Liver (tissue), 9 donors: ENCODE results near the gene FRMPD4. TPM values are rescaled to one million over a fixed set of nuclear protein-coding genes. Genes with fewer than 3 reads are reported as not detected.

ENCODE experiments used
- DNase-seq: peaks from one replicate; pipeline ENCODE4 v3.0.0-alpha.2; 2017; ENCODE audit warnings: low spot score
- H3K27ac ChIP-seq, 2 donors: one replicate each; pipeline ENCODE4 v1.7.0; 2013; ENCODE audit warnings: inconsistent platforms in 2 of 2, low read length in 2 of 2, control low read depth in 1 of 2, low read depth in 1 of 2, mild to moderate bottlenecking in 1 of 2
- H3K27me3 ChIP-seq, 4 donors: one replicate each; pipeline versions ENCODE4 v1.6.1 to v1.7.0; 2013; ENCODE audit warnings: low read length in 3 of 4, inconsistent platforms in 1 of 4, mild to moderate bottlenecking in 1 of 4, moderate library complexity in 1 of 4; ENCODE audit not compliant: control insufficient read depth in 4 of 4, insufficient read depth in 4 of 4
- H3K36me3 ChIP-seq, 4 donors: one replicate each; pipeline versions ENCODE4 v1.6.1 to v1.7.0; 2013; ENCODE audit warnings: low read length in 3 of 4, mild to moderate bottlenecking in 3 of 4, low read depth in 1 of 4, moderate library complexity in 1 of 4; ENCODE audit not compliant: control insufficient read depth in 4 of 4, insufficient read depth in 3 of 4
- H3K4me1 ChIP-seq, 4 donors: one replicate each; pipeline versions ENCODE4 v1.6.1 to v1.7.0; 2013; ENCODE audit warnings: low read length in 3 of 4, mild to moderate bottlenecking in 3 of 4, moderate library complexity in 1 of 4; ENCODE audit not compliant: control insufficient read depth in 4 of 4, insufficient read depth in 4 of 4
- H3K4me3 ChIP-seq, 3 donors: one replicate each; pipeline versions ENCODE4 v1.6.1 to v1.7.0; 2013; ENCODE audit warnings: low read length in 3 of 3, control low read depth in 1 of 3, low read depth in 1 of 3, mild to moderate bottlenecking in 1 of 3
- H3K9ac ChIP-seq, 2 donors: one replicate each; pipeline ENCODE4 v1.7.0; 2013; ENCODE audit warnings: low read length in 2 of 2, mild to moderate bottlenecking in 2 of 2, moderate library complexity in 2 of 2, control low read depth in 1 of 2, low read depth in 1 of 2
- H3K9me3 ChIP-seq, 4 donors: one replicate each; pipeline versions ENCODE4 v1.6.1 to v1.7.0; 2013; ENCODE audit warnings: low read length in 3 of 4; ENCODE audit not compliant: control insufficient read depth in 4 of 4
- ATF3 ChIP-seq: IDR thresholded peaks from 2 replicates; pipeline ENCODE4 v1.6.1; 2016; ENCODE audit warnings: antibody characterized with exemption
- EGR1 ChIP-seq, 2 donors: IDR thresholded peaks; 2 replicates each; pipeline ENCODE4 v1.6.1; 2016 to 2018; ENCODE audit warnings: antibody characterized with exemption in 2 of 2, low read depth in 2 of 2
- FOXA1 ChIP-seq: IDR thresholded peaks from 2 replicates; pipeline ENCODE4 v1.6.1; 2016; ENCODE audit warnings: antibody characterized with exemption
- FOXA2 ChIP-seq: IDR thresholded peaks from 2 replicates; pipeline ENCODE4 v1.6.1; 2016; ENCODE audit warnings: antibody characterized with exemption
- GABPA ChIP-seq, 2 donors: IDR thresholded peaks in 1 of 2; conservative IDR thresholded peaks in 1 of 2; 2 replicates each; pipeline ENCODE4 v1.6.1; 2016; ENCODE audit warnings: antibody characterized with exemption in 2 of 2, mild to moderate bottlenecking in 1 of 2, moderate library complexity in 1 of 2
- HNF4A ChIP-seq, 2 donors: conservative IDR thresholded peaks; 2 replicates each; pipeline ENCODE4 v1.6.1; 2016; ENCODE audit warnings: antibody characterized with exemption in 2 of 2, mild to moderate bottlenecking in 2 of 2
- HNF4G ChIP-seq: IDR thresholded peaks from 2 replicates; pipeline ENCODE4 v1.6.1; 2016; ENCODE audit warnings: antibody characterized with exemption
- JUND ChIP-seq, 2 donors: IDR thresholded peaks; 2 replicates each; pipeline ENCODE4 v1.6.1; 2016; ENCODE audit warnings: antibody characterized with exemption in 2 of 2
- MAX ChIP-seq: IDR thresholded peaks from 2 replicates; pipeline ENCODE4 v1.6.1; 2016; ENCODE audit warnings: antibody characterized with exemption
- RAD21 ChIP-seq, 2 donors: IDR thresholded peaks; 2 replicates each; pipeline ENCODE4 v1.6.1; 2016; ENCODE audit warnings: antibody characterized with exemption in 2 of 2, mild to moderate bottlenecking in 2 of 2
- RXRA ChIP-seq, 2 donors: IDR thresholded peaks; 2 replicates each; pipeline ENCODE4 v1.6.1; 2017 to 2018; ENCODE audit warnings: antibody characterized with exemption in 2 of 2, mild to moderate bottlenecking in 1 of 2
- SP1 ChIP-seq: IDR thresholded peaks from 2 replicates; pipeline ENCODE4 v1.6.1; 2018; ENCODE audit warnings: antibody characterized with exemption, mild to moderate bottlenecking
- TAF1 ChIP-seq: conservative IDR thresholded peaks from 2 replicates; pipeline ENCODE4 v1.6.1; 2016; ENCODE audit warnings: antibody characterized with exemption, mild to moderate bottlenecking
- YY1 ChIP-seq: IDR thresholded peaks from 2 replicates; pipeline ENCODE4 v1.6.1; 2016; ENCODE audit warnings: antibody characterized with exemption, mild to moderate bottlenecking
- ZBTB33 ChIP-seq: IDR thresholded peaks from 2 replicates; pipeline ENCODE4 v1.6.1; 2016; ENCODE audit warnings: antibody characterized with exemption
- WGBS: extraction: QIAGEN DNeasy Blood & Tissue Kit; methylation state at CpG from one replicate; pipeline ENCODE4 v1.1.7; 2013; 5-methylcytosine and 5-hydroxymethylcytosine counted together
- polyA plus RNA-seq, 2 donors: library from polyadenylated mRNA; stranded (reverse) in 1 of 2; unstranded in 1 of 2; fragments of 200-250 nt in 1 of 2; fragments of >200 nt in 1 of 2; fragmentation: Nextera tagmentation in 1 of 2; extraction: Ambion mirVana in 1 of 2; gene quantifications; one replicate each; pipeline versions ENCODE4 v1.2.1 to v1.2.3, GENCODE V29; 2013 to 2015
- total RNA-seq, 2 donors: library from RNA; depleted of rRNA; stranded (reverse); fragments of >200 nt; gene quantifications; one replicate each; pipeline ENCODE4 v1.2.3, GENCODE V29; 2014
- TF ChIP-seq, protein P1 (sequence below): fragments of 150-350 bp; IDR thresholded peaks from 2 replicates; pipeline ENCODE4 v1.5.1; 2017; ENCODE audit warnings: improper control_type of control experiment, low read depth, low read length; ENCODE audit not compliant: missing input control
- TF ChIP-seq, protein P2 (sequence below): IDR thresholded peaks from 2 replicates; pipeline ENCODE4 v1.6.1; 2016; ENCODE audit warnings: antibody characterized with exemption, mild to moderate bottlenecking
- donor health status: healthy.
- donor health status: healthy.
- donor health status: healthy.
- donor health status: healthy.
- donor health status: healthy.

Gene FRMPD4
- total and polyA plus RNA-seq, 4 donors, result 0.01 to 0.08 (median 0.03) TPM; not detected in 1

GRCh38 chrX:12704706-12705105, 566.4 kb downstream of the FRMPD4 start:
- Histone ChIP-seq H3K4me1 (no peaks in the 10 kb centered on the region), H3K27me3 (no peaks in the 10 kb centered on the region), H3K9me3 (no peaks in the 10 kb centered on the region), H3K4me3 (no peak overlapping the region), H3K9ac (no peak overlapping the region), H3K27ac (no peak overlapping the region), H3K36me3 (no peaks in the 10 kb centered on the region)
- DNase-seq, result no peak
- TF ChIP-seq HNF4A (conservative IDR thresholded peaks at IDR 0.05) (no peak), JUND (IDR thresholded peaks at IDR 0.05) (no peak), EGR1 (IDR thresholded peaks at IDR 0.05; ENCODE audit: low read depth in 2 of 2) (no peak), FOXA2 (no peak), TAF1 (no peak), MAX (no peak), GABPA (IDR thresholded peaks at IDR 0.05 in 1 of 2, conservative IDR thresholded peaks at IDR 0.05 in 1 of 2) (no peak), RAD21 (IDR thresholded peaks at IDR 0.05) (no peak), ZBTB33 (no peak), ATF3 (no peak), YY1 (no peak)
- TF ChIP-seq, protein P1, sequence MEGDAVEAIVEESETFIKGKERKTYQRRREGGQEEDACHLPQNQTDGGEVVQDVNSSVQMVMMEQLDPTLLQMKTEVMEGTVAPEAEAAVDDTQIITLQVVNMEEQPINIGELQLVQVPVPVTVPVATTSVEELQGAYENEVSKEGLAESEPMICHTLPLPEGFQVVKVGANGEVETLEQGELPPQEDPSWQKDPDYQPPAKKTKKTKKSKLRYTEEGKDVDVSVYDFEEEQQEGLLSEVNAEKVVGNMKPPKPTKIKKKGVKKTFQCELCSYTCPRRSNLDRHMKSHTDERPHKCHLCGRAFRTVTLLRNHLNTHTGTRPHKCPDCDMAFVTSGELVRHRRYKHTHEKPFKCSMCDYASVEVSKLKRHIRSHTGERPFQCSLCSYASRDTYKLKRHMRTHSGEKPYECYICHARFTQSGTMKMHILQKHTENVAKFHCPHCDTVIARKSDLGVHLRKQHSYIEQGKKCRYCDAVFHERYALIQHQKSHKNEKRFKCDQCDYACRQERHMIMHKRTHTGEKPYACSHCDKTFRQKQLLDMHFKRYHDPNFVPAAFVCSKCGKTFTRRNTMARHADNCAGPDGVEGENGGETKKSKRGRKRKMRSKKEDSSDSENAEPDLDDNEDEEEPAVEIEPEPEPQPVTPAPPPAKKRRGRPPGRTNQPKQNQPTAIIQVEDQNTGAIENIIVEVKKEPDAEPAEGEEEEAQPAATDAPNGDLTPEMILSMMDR, result no peak
- WGBS, result 74% methylated on average over 7 of the region's 7 CpGs

GRCh38 chrX:12709047-12709446, 570.8 kb downstream of the FRMPD4 start:
- H3K4me3 ChIP-seq, result no peak overlapping the region
- no peak overlapping the region for H3K27ac ChIP-seq
- DNase-seq, result no peak
- TF ChIP-seq FOXA1, result no peak
- TF ChIP-seq TAF1, result no peak
- no peak for TF ChIP-seq RXRA (IDR thresholded peaks at IDR 0.05)
- no peak for TF ChIP-seq ATF3
- TF ChIP-seq, protein P1, result no peak
- TF ChIP-seq HNF4G, result no peak
- TF ChIP-seq, protein P2, sequence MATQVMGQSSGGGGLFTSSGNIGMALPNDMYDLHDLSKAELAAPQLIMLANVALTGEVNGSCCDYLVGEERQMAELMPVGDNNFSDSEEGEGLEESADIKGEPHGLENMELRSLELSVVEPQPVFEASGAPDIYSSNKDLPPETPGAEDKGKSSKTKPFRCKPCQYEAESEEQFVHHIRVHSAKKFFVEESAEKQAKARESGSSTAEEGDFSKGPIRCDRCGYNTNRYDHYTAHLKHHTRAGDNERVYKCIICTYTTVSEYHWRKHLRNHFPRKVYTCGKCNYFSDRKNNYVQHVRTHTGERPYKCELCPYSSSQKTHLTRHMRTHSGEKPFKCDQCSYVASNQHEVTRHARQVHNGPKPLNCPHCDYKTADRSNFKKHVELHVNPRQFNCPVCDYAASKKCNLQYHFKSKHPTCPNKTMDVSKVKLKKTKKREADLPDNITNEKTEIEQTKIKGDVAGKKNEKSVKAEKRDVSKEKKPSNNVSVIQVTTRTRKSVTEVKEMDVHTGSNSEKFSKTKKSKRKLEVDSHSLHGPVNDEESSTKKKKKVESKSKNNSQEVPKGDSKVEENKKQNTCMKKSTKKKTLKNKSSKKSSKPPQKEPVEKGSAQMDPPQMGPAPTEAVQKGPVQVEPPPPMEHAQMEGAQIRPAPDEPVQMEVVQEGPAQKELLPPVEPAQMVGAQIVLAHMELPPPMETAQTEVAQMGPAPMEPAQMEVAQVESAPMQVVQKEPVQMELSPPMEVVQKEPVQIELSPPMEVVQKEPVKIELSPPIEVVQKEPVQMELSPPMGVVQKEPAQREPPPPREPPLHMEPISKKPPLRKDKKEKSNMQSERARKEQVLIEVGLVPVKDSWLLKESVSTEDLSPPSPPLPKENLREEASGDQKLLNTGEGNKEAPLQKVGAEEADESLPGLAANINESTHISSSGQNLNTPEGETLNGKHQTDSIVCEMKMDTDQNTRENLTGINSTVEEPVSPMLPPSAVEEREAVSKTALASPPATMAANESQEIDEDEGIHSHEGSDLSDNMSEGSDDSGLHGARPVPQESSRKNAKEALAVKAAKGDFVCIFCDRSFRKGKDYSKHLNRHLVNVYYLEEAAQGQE, result no peak
- TF ChIP-seq ZBTB33, result no peak
- no peak for TF ChIP-seq YY1
- TF ChIP-seq GABPA (IDR thresholded peaks at IDR 0.05 in 1 of 2, conservative IDR thresholded peaks at IDR 0.05 in 1 of 2), result no peak
- no peak for TF ChIP-seq EGR1 (IDR thresholded peaks at IDR 0.05; ENCODE audit: low read depth in 2 of 2)
- no peak for TF ChIP-seq HNF4A (conservative IDR thresholded peaks at IDR 0.05)
- no peak for TF ChIP-seq JUND (IDR thresholded peaks at IDR 0.05)
- TF ChIP-seq SP1, result no peak
- TF ChIP-seq RAD21 (IDR thresholded peaks at IDR 0.05), result no peak
- TF ChIP-seq MAX, result no peak
- H3K4me1 ChIP-seq, result no peaks in the 10 kb centered on the region
- H3K36me3 ChIP-seq, result no peaks in the 10 kb centered on the region
- H3K9ac ChIP-seq, result no peak overlapping the region
- H3K27me3 ChIP-seq, result no peaks in the 10 kb centered on the region
- WGBS, result 86% methylated on average over 9 of the region's 9 CpGs
- no peaks in the 10 kb centered on the region for H3K9me3 ChIP-seq
